Pancreas (tissue), 10 donors: ENCODE data around the gene IRX5. TPM values are rescaled to one million over a fixed set of nuclear protein-coding genes. Genes with fewer than 3 reads are reported as not detected.

Experiments used
- ATAC-seq, 4 donors: fragments of 200-7000 bp; cut with Tn5 transposase; one replicate each; pipeline versions ENCODE4 v1.8.0 to v1.9.1; 2020; ENCODE audit warnings: mild to moderate bottlenecking in 4 of 4, moderate library complexity in 4 of 4
- DNase-seq, 6 donors: peaks; one replicate each; pipeline ENCODE4 v3.0.0-alpha.2; 2020
- FAIRE-seq: peaks from 2 replicates; lab custom pipeline; 2012; peaks lifted over from hg19 to GRCh38; lab: Jason Lieb, UNC
- H3K27ac ChIP-seq, 4 donors: fragments of 200-600 bp; sonication (generic); 1 replicate in 3 of 4; 2 replicates in 1 of 4; pipeline versions ENCODE4 v1.5.0 to v1.8.0; 2020
- H3K27me3 ChIP-seq, 4 donors: fragments of 200-600 bp; one replicate each; pipeline ENCODE4 v1.8.0; 2021
- H3K36me3 ChIP-seq, 3 donors: fragments of 200-600 bp; sonication (generic) in 1 of 3; one replicate each; pipeline versions ENCODE4 v1.5.0 to v1.8.0; 2020 to 2021
- H3K4me1 ChIP-seq, 3 donors: fragments of 200-600 bp; one replicate each; pipeline ENCODE4 v1.8.0; 2021
- H3K4me3 ChIP-seq, 4 donors: fragments of 200-600 bp; sonication (generic) in 2 of 4; one replicate each; pipeline versions ENCODE4 v1.5.0 to v1.8.0; 2020 to 2021
- H3K9me3 ChIP-seq, 4 donors: fragments of 200-600 bp; one replicate each; pipeline ENCODE4 v1.8.0; 2021
- CTCF ChIP-seq, 4 donors: fragments of 200-600 bp; sonication (generic) in 3 of 4; IDR thresholded peaks; one replicate each; pipeline versions ENCODE4 v1.5.0 to v1.8.0; 2021; ENCODE audit warnings: antibody characterized with exemption in 4 of 4
- WGBS, 2 donors: extraction: QIAGEN DNeasy Blood & Tissue Kit; methylation state at CpG; one replicate each; pipeline ENCODE4 v1.1.7; 2013; 5-methylcytosine and 5-hydroxymethylcytosine counted together
- intact Hi-C, 3 donors: fragments of 100-400 bp; cut with DNase I; formaldehyde crosslinking; loops; one replicate each; pipeline versions ENCODE4 v1.11.1 to v1.14.2; 2022
- polyA plus RNA-seq, 2 donors: library from polyadenylated mRNA; stranded (reverse); fragments of 200-250 nt; gene quantifications; one replicate each; pipeline ENCODE4 v1.2.3, GENCODE V29; 2013
- total RNA-seq, 6 donors: library from RNA; stranded (reverse); fragmentation: NEBNext Ultra II Directional in 4 of 6; extraction: Animal tissue kit (Norgen Biotek cat#: 25700) in 4 of 6; gene quantifications; one replicate each; pipeline versions ENCODE4 v1.2.1 to v1.2.4, GENCODE V29; 2021 to 2023
- donor health status: healthy with polysubstance abuse.
- donor health status: DM: no; HTN: no; CAD: no; lungs with moderate emphysema.
- donor health status: DM: no; HTN: no; CAD: no.
- donor health status: control.
- donor health status: control.
- donor health status: Bipolar disorder and iron deficiency.
- donor health status: DM: yes; HTN: yes; CAD: no.
- donor health status: DM: no; HTN: no; CAD: no.
- donor health status: DM: no; HTN: no; CAD: no.
- donor health status: DM: yes; HTN: yes; CAD: no.

IRX5 gene
- total and polyA plus RNA-seq, 8 donors: 0.12 to 0.85 (median 0.20) TPM; not detected in 2

- no peak for TF ChIP-seq CTCF (IDR thresholded peaks at IDR 0.05)
- intact Hi-C loops: loop anchor here in 1 of 3 donors (10.0 kb wide), 1 partner anchor 645 kb away; the partner anchor contains the start of gene IRX3
- no peaks in the 10 kb centered on the region for H3K9me3 ChIP-seq
- WGBS, 2 donors: 0 to 1% methylated on average over 71 to 73 of the region's 73 CpGs
- peak overlapping the region; percentile 31 to 64 (median 48) for H3K4me3 ChIP-seq
- DNase-seq (peak; percentile 98 to 100 (median 100)), ATAC-seq (peak; percentile 89 to 95 (median 90)), FAIRE-seq (peak; percentile 57)
- H3K27ac ChIP-seq: peak overlapping the region in 2 of 4 donors; percentile 39
- no peaks in the 10 kb centered on the region for H3K36me3 ChIP-seq
- H3K27me3 ChIP-seq: peaks cover 0 to 57% (median 29%) of the 10 kb centered on the region in 4 donors
- H3K4me1 ChIP-seq: peaks cover 0 to 9% (median 0%) of the 10 kb centered on the region in 3 donors
These were observed 1.3 kb upstream of the IRX5 start for GRCh38 chr16:54929090-54930004.

- FAIRE-seq: no peak
- peak overlapping the region; percentile 31 to 64 (median 45) for H3K4me3 ChIP-seq
- no peak for DNase-seq
- no peak for TF ChIP-seq CTCF (IDR thresholded peaks at IDR 0.05)
- 0 to 1% methylated on average over 16 to 24 of the region's 24 CpGs for WGBS, 2 donors
- H3K36me3 ChIP-seq: no peaks in the 10 kb centered on the region
- H3K27me3 ChIP-seq: peaks cover 5 to 59% (median 29%) of the 10 kb centered on the region in 4 donors
- no peak overlapping the region for H3K27ac ChIP-seq
- H3K9me3 ChIP-seq: no peaks in the 10 kb centered on the region
- ATAC-seq: no peak
- H3K4me1 ChIP-seq: peaks cover 0 to 9% (median 0%) of the 10 kb centered on the region in 3 donors
- intact Hi-C loops: loop anchor here in 1 of 3 donors (10.0 kb wide), 1 partner anchor 646 kb away; the partner anchor contains the start of gene IRX3
These were observed 129 bp downstream of the IRX5 start for GRCh38 chr16:54930869-54931119.

- DNase-seq (peak in 3 of 6 donors; percentile 45 to 80 (median 73)), ATAC-seq (no peak), FAIRE-seq (no peak)
- peaks cover 5 to 59% (median 26%) of the 10 kb centered on the region in 4 donors for H3K27me3 ChIP-seq
- TF ChIP-seq CTCF (IDR thresholded peaks at IDR 0.05): no peak
- no peaks in the 10 kb centered on the region for H3K36me3 ChIP-seq
- peak overlapping the region in 3 of 4 donors; percentile 31 to 64 (median 53) for H3K4me3 ChIP-seq
- H3K4me1 ChIP-seq: peaks cover 0 to 9% (median 0%) of the 10 kb centered on the region in 3 donors
- no peak overlapping the region for H3K27ac ChIP-seq
- intact Hi-C loops: loop anchor here in 1 of 3 donors (10.0 kb wide), 1 partner anchor 647 kb away; the partner anchor contains the start of gene IRX3
- H3K9me3 ChIP-seq: no peaks in the 10 kb centered on the region
- 7 to 10% methylated on average over 65 to 91 of the region's 91 CpGs for WGBS, 2 donors
These were observed 702 bp downstream of the IRX5 start for GRCh38 chr16:54931120-54932014.

- H3K4me1 ChIP-seq: peaks cover 0 to 11% (median 5%) of the 10 kb centered on the region in 3 donors
- no peak for FAIRE-seq
- peaks cover 5 to 59% (median 26%) of the 10 kb centered on the region in 4 donors for H3K27me3 ChIP-seq
- intact Hi-C loops: loop anchor here in 1 of 3 donors (10.0 kb wide), 1 partner anchor 647 kb away; the partner anchor contains the start of gene IRX3
- no peak overlapping the region for H3K4me3 ChIP-seq
- no peak for ATAC-seq
- no peaks in the 10 kb centered on the region for H3K36me3 ChIP-seq
- DNase-seq: peak in 2 of 6 donors; percentile 34 to 75
- WGBS, 2 donors: 12 to 14% methylated on average over 48 of the region's 48 CpGs
- no peak overlapping the region for H3K27ac ChIP-seq
- no peak for TF ChIP-seq CTCF (IDR thresholded peaks at IDR 0.05)
- H3K9me3 ChIP-seq: no peaks in the 10 kb centered on the region
These were observed 1.5 kb downstream of the IRX5 start for GRCh38 chr16:54932021-54932660.
